MCF 10A (cell line): ENCODE data around the gene PPP1CA. TPM values are rescaled to one million over a fixed set of nuclear protein-coding genes. Genes with fewer than 3 reads are reported as not detected.

Source experiments
- BruUV-seq: library from RNA; stranded (reverse); fragments of 400-500 nt; replicated peaks from 2 replicates; lab custom pipeline; 2021; lab: Mats Ljungman, UMichigan
- CTCF ChIA-PET: fragments of 300-600 bp; sonication (Branson Sonifier 250); formaldehyde crosslinking; extraction: SDS; loops from one replicate; lab custom pipeline; 2021; ENCODE audit warnings: antibody characterized with exemption, inconsistent platforms; lab: Yijun Ruan, JAX
- POLR2A ChIA-PET: fragments of 300-600, 350-650 bp; sonication (Branson Sonifier 250); formaldehyde crosslinking; extraction: SDS; loops from one replicate; lab custom pipeline; 2020; ENCODE audit warnings: antibody characterized with exemption, inconsistent platforms; lab: Yijun Ruan, JAX
- DNase-seq: peaks from one replicate; pipeline ENCODE4 v3.0.0-alpha.2; 2018; ENCODE audit not compliant: unreplicated experiment
- H3K27ac Mint-ChIP-seq: one replicate; pipeline ENCODE4 v1.8.0; 2022; ENCODE audit warnings: mild to moderate bottlenecking, low read depth, mixed read lengths; ENCODE audit not compliant: unreplicated experiment
- H3K27me3 Mint-ChIP-seq: one replicate; pipeline ENCODE4 v1.8.0; 2022; ENCODE audit warnings: mixed read lengths; ENCODE audit not compliant: insufficient read depth, unreplicated experiment
- H3K36me3 Mint-ChIP-seq: one replicate; pipeline ENCODE4 v1.8.0; 2022; ENCODE audit warnings: mild to moderate bottlenecking, moderate library complexity, mixed read lengths; ENCODE audit not compliant: insufficient read depth, unreplicated experiment
- H3K4me1 Mint-ChIP-seq: one replicate; pipeline ENCODE4 v1.8.0; 2022; ENCODE audit warnings: mixed read lengths; ENCODE audit not compliant: insufficient read depth, unreplicated experiment
- H3K4me3 Mint-ChIP-seq: one replicate; pipeline ENCODE4 v1.8.0; 2022; ENCODE audit warnings: mild to moderate bottlenecking, moderate library complexity, mixed read lengths; ENCODE audit not compliant: unreplicated experiment
- H3K9me3 Mint-ChIP-seq: one replicate; pipeline ENCODE4 v1.8.0; 2022; ENCODE audit warnings: mixed read lengths; ENCODE audit not compliant: unreplicated experiment
- intact Hi-C: fragments of 100-400 bp; cut with micrococcal nuclease; formaldehyde crosslinking; loops from 2 replicates; pipeline ENCODE4 v1.14.1; 2022
- total RNA-seq: library from RNA; stranded (reverse); gene quantifications from 2 replicates; pipeline ENCODE4 v1.2.3, GENCODE V29; 2022
- TF ChIP-seq, protein P1 (sequence below): fragments of 200-600 bp; IDR thresholded peaks from one replicate; pipeline ENCODE4 v1.8.0; 2022; ENCODE audit warnings: antibody characterized with exemption, mild to moderate bottlenecking; ENCODE audit not compliant: unreplicated experiment

Gene PPP1CA
- total RNA-seq, 1 experiment from 2014 or later, result 143 TPM

DNA sequence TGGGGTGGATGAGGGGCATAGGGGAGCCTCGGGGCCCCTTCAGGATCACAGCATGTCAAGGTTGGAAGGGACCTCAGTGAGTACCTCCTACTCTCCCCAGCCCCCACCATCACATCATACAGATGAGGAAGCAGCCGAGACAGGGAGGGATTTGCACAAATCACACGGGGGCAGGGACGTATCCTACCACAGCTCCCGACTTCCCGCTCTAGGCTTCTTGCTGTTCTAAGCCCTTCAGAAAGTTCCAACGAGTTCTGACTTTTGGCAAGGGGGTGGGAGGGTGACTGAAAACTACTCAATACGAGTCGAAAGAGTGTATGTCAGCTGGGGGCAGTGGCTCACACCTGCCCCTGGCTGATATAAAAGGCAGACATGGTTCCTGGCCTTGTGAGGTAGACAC lies 14.6 kb downstream of the PPP1CA start:
- TF ChIP-seq, protein P1, sequence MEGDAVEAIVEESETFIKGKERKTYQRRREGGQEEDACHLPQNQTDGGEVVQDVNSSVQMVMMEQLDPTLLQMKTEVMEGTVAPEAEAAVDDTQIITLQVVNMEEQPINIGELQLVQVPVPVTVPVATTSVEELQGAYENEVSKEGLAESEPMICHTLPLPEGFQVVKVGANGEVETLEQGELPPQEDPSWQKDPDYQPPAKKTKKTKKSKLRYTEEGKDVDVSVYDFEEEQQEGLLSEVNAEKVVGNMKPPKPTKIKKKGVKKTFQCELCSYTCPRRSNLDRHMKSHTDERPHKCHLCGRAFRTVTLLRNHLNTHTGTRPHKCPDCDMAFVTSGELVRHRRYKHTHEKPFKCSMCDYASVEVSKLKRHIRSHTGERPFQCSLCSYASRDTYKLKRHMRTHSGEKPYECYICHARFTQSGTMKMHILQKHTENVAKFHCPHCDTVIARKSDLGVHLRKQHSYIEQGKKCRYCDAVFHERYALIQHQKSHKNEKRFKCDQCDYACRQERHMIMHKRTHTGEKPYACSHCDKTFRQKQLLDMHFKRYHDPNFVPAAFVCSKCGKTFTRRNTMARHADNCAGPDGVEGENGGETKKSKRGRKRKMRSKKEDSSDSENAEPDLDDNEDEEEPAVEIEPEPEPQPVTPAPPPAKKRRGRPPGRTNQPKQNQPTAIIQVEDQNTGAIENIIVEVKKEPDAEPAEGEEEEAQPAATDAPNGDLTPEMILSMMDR, result no peak
- peaks cover 28% of the 10 kb centered on the region for H3K4me1 Mint-ChIP-seq
- peaks cover 8% of the 10 kb centered on the region for H3K36me3 Mint-ChIP-seq
- no peak for DNase-seq
- no peak overlapping the region for H3K4me3 Mint-ChIP-seq
- CTCF ChIA-PET, result interaction anchor here (0.6 to 19.3 kb wide), 5 partner anchors 14 to 311 kb away, joined by 3 to 659 read pairs (median 5); partner anchors contain the start of genes POLD4 and PPP1CA
- no TSS peak for BruUV-seq
- H3K27ac Mint-ChIP-seq, result no peak overlapping the region
- no peaks in the 10 kb centered on the region for H3K27me3 Mint-ChIP-seq
- intact Hi-C loops, result no loop called here
- no peaks in the 10 kb centered on the region for H3K9me3 Mint-ChIP-seq
- POLR2A ChIA-PET, result interaction anchor here (1.1 to 8.9 kb wide), 4 partner anchors 11 to 41 kb away, joined by 3 to 144 read pairs (median 6); partner anchors contain the start of genes POLD4 and PPP1CA

DNA sequence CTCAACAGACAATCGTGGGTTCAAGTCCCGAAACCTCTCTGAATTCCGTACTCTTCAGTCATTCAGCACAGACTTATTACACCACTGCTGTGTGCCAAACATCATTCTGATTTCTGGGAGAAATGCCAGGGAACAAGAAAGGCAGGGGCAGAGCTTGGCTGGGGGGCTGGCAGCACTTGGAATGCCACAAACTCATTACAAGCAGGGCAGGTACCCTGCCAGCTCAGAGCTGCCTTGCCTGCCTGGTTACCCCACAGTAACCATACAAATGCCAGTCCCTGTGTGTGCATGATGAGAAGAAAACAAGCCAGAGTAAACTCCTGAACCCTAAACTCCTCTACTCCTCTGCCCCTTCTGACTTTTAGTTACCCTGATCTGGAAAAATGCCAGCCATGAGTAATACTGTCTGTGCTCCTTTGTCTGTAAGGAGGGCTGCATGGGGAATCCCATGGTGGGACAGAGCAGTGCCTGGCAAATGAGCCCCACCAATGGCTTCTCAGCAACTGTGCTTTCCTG lies 16.7 kb downstream of the PPP1CA start:
- Mint-ChIP-seq H3K27ac (no peak overlapping the region), H3K4me1 (peaks cover 35% of the 10 kb centered on the region), H3K27me3 (no peaks in the 10 kb centered on the region), H3K4me3 (no peak overlapping the region), H3K9me3 (no peaks in the 10 kb centered on the region), H3K36me3 (peaks cover 17% of the 10 kb centered on the region)
- peak; percentile 87 for DNase-seq
- intact Hi-C loops, result loop anchor here (5.0 kb wide), 1 partner anchor 38 kb away; no protein-coding TSS in a partner anchor
- ChIA-PET POLR2A (interaction anchor here (1.2 to 8.9 kb wide), 2 partner anchors 11 to 30 kb away, joined by 3 to 144 read pairs; partner anchors contain the start of genes CLCF1 and POLD4), CTCF (interaction anchor here (0.7 to 19.3 kb wide), 4 partner anchors 13 to 175 kb away, joined by 3 to 659 read pairs (median 4); partner anchors contain the start of gene POLD4)
- BruUV-seq, result no TSS peak
- TF ChIP-seq, protein P1, result no peak

DNA sequence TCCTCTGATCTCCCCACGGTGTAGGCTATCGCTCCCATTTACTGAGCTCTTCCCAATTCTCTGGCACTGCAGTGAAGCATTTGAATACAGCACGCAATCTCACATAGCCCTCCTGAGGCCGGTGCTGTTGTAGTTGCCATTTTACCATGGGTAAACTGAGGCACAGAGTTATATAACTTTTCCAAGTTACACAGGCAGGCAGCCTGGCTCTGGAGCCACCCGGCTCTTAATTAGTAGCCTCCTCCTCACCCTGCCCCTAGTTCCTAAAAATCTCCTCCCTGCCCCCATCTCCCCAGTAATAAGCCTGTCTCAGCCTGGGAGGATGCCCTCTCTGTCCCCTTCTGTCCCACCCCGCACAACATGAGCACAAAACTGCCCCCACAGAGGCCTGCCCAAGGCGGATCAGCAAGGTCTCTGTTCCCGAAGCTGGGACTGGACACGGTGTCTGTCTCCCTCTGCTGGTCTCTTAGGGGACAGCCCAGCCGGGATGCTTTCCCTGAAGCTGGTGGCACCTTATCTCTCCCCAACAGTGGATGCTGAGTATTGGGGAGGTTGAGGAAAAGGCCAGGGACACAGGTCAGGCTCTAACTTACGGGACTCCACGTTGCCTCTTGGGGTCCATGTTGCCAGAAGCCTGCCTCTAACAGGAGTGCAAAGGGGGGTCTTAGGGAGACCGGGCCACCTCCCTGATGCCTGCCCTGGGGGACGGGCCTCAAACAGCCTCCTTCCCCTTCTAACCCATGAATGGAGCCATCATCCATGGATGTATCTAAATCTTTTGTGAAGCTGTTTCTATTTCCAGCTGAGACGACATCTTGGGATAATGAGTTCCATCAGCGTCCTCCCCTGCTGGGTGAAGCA lies 19.2 kb downstream of the PPP1CA start:
- Mint-ChIP-seq H3K4me3 (no peak overlapping the region), H3K4me1 (peaks cover 41% of the 10 kb centered on the region), H3K27ac (peak overlapping the region; percentile 6), H3K27me3 (no peaks in the 10 kb centered on the region), H3K9me3 (no peaks in the 10 kb centered on the region), H3K36me3 (peaks cover 24% of the 10 kb centered on the region)
- DNase-seq, result peak; percentile 83
- ChIA-PET POLR2A (interaction anchor here (0.6 to 8.9 kb wide), 10 partner anchors 9 to 207 kb away, joined by 3 to 144 read pairs (median 4); partner anchors contain the start of genes CLCF1, POLD4 and RAD9A), CTCF (interaction anchor here (0.5 to 19.3 kb wide), 28 partner anchors 8 to 765 kb away, joined by 3 to 659 read pairs (median 4); partner anchors contain the start of genes GRK2, POLD4 and RAD9A)
- TF ChIP-seq, protein P1, result peak; percentile 97
- intact Hi-C loops, result loop anchor here (1.0 to 5.0 kb wide), 5 partner anchors 25 to 330 kb away; no protein-coding TSS in a partner anchor
- BruUV-seq, result no TSS peak
